ENCODE results near the gene ZNF768. TPM values are rescaled to one million over a fixed set of nuclear protein-coding genes. Genes with fewer than 3 reads are reported as not detected.
"Not testable (repeated sequence)": the region's sequence is repeated elsewhere in the genome, so short reads cannot be mapped to it uniquely, and the experiment has no call there.

The ZNF768 gene
- polyA plus RNA-seq, 3 donors = 48.0 to 66.6 (median 54.7) TPM

DNA sequence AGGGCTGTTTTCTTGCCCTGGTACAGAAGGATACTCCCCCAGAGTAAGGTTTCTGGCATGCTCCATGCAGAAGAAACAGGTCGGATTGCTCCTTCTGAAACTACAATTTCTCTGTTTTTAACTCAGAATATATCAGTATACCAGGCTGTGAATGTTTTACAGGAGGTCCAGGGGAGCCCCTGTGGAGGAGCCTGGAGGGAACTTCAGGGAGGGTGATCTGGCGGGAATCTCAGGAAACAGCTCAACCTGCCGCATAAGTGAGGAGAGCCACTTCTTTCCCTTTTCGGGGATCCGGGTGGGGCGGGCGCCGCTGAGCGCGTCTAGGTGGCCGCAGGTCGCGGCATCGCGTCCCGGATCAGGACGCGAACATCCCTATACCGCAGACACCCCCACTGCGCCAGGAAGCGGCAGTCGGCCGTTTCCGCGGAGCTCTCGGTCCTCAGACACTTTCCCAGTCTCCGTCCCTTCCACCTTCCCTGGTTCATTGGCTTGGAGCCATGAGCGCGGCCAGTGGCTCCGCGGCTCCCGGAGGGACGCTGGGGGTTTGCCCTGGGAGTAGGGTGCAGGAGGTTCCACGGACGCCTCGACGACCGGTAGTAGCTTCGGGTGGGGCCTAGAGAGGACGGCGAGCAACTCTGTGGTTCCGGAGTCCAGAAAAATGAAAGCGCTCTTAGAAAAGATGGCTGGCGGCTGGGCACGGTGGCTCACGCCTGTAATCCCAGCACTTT, 34.9 kb upstream of the ZNF768 start:
- DNase-seq (ENCODE audit: extremely low read depth in 1 of 11, low read depth in 9 of 11, low spot score in 4 of 11) = peak in 1 of 11 donors; percentile 28

DNA sequence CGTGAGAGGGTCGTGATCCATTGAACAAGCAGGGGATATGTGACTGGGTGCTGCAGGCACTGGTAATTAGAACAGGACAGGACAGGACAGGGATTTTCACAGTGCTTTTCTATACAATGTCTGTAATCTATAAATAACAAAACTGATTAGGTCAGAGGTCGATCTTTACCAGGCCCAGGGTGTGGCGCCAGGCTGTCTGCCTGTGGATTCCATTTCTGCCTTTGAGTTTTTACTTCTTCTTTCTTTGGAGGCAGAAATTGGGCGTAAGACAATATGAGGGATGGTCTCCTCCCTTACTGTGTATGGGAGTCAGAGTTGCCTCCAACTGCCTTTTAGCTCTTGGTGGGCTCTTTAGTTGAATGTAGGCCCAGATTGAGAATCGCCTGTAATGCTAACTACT, 33.3 kb upstream of the ZNF768 start:
- DNase-seq (ENCODE audit: extremely low read depth in 1 of 11, low read depth in 9 of 11, low spot score in 4 of 11) = no peak

DNA sequence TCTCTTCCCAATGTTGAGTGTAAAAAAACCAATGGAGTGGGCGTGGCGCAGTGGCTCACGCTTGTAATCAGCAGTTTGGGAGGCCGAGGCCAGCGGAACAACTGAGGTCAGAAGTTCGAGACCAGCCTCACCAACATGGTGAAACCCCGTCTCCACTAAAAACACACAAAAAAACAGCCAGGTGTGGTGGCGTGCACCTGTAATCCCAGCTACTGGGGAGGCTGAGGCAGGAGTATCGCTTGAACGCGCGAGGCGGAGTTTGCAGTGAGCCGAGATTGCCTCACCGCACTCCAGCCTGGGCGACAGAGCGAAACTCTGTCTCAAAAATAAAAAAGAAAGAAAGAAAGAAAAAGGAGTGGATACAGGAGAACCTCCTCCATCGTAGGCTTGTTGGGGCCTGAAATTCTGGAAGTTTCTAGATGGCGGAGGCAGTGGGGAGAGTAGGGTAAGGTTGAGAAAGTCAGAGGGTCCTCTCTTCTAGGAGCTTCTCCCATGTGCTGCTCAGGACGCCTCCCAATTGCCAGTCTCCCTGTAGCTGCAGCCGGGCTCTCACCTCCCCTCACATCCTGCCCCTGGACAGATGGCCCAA, 32.5 kb upstream of the ZNF768 start:
- no peak for DNase-seq (ENCODE audit: extremely low read depth in 1 of 11, low read depth in 9 of 11, low spot score in 4 of 11)

DNA sequence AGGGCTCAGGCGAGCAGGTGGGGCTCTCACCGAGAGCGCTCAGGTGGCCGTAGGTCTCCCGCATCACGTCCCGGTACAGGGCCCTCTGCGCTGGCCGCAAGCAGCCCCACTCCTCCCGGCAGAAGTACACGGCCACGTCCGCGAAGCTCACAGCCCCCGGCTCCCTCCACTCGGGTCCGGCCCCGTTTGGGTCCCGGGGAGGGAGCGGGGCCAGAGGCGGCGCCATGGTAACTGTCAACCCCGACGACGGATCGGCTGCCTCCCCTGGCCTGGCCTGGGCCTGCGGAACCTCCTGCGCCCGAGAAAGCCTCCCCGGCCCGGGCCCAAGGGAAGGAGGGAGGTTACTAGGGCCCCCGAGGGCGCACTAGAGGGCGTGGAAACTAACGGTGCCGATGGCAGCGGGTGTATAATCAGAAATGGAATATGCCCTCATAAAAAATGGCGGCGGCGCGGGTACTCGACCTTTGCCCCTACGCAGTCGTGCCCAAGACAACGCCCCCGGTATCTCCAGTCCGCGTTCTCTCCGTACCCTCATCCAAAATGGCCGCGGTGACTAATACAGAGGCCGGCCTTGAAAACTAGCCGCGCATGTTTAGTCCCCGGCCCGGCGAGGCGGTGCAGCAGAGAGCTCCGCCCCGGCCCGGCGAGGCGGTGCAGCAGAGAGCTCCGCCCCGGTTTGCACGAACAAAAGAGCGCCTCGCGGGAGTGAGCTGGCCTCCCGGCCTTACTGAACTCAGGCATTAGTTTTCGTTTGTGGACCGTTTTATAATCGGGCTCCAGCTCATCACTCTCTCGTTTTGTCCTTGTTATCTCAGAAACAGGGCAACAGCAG, 31.8 kb upstream of the ZNF768 start, which contains the start of gene ZNF764:
Gene ZNF764 (minus strand): TSS at position 418 of the 832 bp plus-strand sequence. CDS start 192 bp downstream, at position 226.
- peak; percentile 80 to 98 (median 94) for DNase-seq (ENCODE audit: extremely low read depth in 1 of 11, low read depth in 9 of 11, low spot score in 4 of 11)

DNA sequence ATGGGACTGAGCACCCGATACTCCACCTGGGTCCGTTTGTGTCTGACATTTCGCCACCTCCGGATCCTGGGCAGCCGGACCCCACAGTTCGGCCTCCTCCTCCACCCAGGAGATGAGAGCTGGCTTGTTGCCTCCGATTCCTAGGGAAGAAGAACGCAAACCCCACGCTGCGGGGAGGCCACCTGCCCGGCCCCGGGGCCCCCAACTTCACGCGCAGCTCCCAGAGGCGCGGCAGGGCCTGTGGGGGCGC, 31.3 kb upstream of the ZNF768 start:
- no peak for DNase-seq (ENCODE audit: extremely low read depth in 1 of 11, low read depth in 9 of 11, low spot score in 4 of 11)

DNA sequence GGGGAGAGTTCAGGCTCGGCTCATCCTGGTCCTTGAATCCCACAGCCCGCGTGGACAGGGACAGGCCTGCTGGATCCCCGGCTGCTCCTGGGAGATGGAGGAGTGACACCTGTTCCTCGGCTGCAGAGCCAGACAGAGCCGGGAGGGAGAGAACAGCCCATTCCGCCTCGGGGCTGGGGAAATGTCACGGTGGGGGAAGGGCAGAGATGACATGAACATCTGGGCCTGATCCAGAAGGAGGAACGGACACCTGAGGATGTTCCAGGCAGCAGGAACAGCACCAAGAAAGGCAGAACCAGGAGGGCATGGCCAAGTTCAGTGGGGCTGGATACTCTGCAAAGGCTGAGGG, 29.7 kb upstream of the ZNF768 start:
- DNase-seq (ENCODE audit: extremely low read depth in 1 of 11, low read depth in 9 of 11, low spot score in 4 of 11) = no peak

DNA sequence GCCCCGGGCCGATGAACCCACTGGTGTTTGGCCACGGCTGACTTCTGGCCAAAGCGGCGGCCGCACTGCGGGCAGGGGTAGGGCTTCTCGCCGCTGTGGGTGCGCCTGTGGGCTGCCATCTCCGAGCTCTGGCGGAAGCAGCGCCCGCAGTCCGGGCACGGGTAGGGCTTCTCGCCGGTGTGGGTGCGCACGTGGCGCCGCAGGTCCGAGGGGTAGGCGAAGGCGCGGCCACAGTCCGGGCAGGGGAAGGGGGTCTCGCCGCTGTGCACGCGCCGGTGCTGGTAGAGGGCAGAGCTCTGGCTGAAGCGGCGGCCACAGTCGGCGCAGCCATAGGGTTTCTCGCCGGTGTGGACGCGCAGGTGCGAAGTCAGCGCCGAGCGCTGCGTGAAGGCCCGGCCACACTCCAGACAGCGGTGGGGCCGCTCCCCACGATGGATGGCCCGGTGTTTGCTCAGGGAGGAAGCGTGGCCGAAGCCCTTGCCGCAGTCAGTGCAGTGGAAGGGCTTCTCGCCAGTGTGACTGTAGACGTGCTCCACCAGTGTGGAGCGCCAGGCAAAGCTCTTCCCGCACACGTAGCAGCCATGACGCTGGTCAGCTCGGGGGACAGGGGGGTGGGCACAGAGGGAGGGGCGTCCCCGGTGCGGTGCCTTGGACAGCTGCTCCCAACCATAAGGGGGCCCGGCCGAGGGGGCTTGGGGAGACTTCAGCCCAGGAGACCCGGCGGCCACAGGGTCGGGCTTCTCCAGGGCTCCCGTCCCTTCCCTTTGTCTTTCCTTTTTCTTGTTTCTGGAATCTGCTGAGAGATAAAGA, 29.2 kb upstream of the ZNF768 start:
- no peak for DNase-seq (ENCODE audit: extremely low read depth in 1 of 11, low read depth in 9 of 11, low spot score in 4 of 11)

DNA sequence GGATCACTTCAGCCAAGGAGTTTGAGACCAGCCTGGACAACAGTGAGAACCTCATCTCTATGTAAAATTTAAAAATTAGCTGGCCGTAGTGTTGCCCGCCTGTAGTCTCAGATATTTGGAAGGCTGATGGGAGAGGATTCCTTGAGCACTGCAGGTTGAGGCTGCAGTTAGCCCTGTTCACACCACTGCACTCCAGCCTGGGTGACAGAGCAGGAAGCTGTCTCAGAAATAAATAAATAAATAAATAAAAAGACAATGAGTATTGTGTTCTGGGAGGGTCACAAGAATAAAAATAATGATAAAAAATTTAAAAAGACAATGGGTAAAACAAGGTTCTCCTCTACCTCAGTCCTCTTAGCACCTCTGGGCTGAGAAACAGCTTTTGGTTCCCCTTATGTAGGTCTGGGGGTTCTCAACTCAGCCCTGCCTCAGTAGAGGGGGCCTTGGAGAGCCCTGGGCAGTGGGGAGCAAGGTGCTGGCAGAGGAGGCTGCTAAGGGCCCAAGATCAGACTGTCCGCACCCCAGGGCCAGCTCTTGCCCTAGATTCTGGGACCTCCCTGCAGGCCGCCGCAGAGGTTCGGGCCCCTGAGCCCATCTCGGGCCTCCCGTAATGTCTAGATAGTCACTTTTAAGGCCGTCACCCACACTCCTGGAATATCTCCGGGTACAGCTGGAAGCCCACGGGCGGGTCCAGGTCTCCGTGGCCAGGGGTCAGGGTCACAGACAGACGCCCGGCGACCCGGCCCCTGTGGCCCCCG, 28.4 kb upstream of the ZNF768 start:
- DNase-seq (ENCODE audit: extremely low read depth in 1 of 11, low read depth in 9 of 11, low spot score in 4 of 11) = no peak

DNA sequence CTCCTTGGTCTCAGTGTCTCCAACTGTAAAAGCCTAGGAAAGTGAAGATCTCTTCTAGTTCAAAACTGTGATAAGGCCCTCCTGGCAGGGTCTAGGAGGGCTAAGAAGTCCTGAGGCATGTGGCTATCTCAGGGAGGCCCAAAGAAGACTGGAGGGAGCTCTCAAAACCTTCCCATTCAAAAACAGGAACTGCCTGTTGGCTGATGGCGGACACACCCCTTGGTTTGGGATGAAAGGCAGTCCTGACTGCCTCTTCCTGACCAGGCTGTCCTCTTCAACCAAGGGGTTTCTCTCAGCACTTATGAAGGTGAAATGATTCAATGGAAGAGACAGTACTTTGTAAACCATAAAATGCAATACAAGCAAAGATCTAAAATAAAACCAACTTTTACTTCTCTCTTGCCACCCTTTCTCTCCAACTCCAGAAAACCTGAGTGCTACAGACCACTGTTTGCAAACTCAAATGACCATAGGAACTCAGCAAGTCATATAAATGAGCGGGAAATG, 27.1 kb upstream of the ZNF768 start:
- DNase-seq (ENCODE audit: extremely low read depth in 1 of 11, low read depth in 9 of 11, low spot score in 4 of 11) = no peak

DNA sequence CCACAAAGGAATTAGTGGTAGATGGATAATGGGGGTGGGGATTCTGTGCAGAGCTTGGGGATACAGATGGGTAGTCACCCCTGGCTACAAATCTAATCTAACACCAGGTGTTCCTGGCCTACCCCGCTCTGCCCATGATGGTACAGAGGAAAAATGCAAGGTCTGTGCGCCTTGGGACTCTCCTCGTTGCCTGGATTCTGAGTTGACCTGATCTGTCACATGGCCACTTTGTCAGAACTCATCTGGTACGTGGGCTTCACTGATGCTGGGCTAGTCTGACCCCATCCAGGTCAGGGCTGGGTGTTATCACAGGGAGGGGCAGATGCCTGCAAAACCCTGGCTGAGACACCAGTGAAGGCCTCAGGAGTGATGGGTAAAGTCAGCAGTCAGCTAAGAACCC, 26.6 kb upstream of the ZNF768 start:
- no peak for DNase-seq (ENCODE audit: extremely low read depth in 1 of 11, low read depth in 9 of 11, low spot score in 4 of 11)

DNA sequence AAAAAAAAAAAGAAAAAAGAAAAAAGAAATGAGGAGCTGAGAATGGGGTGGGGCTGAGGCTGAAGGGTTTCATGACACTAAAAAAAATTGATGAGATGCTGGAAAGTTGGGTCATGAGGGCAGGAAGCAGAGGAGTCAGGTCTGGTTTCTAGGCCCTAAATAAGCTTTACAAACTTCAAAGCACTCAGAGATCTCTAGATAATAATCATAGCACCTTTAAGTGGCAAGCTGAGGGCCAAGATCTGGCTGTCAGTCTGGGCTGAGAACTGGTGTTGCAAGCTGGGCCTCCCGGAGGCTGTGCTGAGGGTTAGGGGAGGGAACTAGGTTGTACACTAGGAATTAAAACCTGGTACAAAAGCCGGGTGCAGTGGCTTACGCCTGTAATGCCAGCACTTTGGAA, 25.4 kb upstream of the ZNF768 start:
- DNase-seq (ENCODE audit: extremely low read depth in 1 of 11, low read depth in 9 of 11, low spot score in 4 of 11) = no peak

DNA sequence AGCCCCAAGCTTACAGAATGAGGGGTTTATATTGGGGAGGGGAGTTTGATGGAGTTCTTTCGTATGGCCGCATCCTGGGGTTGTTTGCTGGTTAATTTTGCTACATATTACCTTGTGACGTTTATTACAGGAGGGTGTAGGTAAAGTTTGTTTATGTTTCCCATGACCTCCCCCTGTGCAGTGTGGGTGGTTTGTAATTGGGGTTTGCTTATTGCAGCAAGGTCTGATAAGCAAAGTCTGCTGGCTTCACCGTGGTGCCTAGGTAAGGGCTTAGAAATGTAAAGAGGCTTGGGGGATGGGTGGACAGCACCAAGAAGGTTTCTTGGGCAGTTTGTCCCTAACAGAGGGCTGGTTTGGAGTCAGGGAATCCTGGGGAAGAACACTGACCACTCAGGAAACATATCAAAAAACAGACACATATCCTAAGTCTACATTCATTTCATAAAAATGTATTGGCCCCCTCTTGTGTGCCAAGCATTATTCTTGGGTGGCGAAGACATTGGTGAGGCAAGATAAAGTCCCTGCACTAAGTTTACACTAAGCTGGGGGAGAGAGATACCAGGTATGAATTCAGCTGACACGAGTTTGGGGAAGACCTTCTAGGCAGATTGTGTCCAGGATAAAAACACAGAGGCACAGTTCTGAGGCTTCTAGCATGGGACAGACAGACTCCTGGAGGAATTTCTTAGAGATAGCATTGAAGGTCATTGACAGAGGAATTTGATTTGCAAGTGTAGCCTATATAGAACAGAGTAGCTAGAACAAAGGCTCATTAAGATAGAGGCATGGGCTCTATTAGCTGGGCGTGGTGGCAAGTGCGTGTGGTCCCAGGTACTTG, 22.3 kb upstream of the ZNF768 start:
- no peak for DNase-seq (ENCODE audit: extremely low read depth in 1 of 11, low read depth in 9 of 11, low spot score in 4 of 11)

DNA sequence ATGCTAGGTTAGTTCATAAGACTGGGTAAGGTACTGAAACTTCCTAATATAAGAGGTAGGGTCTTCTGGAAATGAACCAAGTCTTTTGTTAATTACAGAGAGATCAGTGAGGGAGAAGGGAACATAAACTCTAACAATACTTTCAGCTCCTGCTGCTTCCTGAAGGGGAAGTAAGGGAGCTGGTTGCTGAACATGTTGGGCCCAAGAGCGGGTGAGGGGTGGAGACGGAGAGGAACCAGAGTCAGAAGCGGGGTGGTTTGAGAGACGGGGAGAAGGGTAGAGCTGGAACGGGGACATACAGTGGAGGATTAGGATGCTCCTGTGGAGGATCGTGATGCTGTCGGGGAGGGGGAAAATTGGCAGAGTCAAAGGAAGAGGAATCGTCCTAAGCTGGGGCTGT, 19.7 kb upstream of the ZNF768 start:
- DNase-seq (ENCODE audit: extremely low read depth in 1 of 11, low read depth in 9 of 11, low spot score in 4 of 11) = no peak

DNA sequence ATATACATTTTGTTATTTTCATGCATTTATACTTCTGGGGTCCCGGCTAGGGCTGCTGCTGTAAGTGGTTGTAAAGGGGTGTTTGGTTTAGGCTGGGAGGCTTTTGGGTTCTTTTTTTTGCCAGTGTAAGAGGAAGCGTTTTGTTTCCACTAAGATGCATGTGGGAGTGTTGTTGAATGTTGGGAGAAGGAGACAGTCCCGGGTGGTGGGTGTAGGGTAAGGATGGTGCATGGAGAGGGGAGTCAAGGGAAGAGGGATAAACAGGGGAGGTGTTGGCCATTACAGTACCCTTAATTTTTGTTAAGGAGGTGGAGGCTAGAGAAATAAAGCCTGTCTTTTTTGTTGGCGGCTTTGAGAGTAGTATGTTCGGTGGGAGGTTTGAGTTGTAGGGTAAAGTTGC, 16.7 kb upstream of the ZNF768 start:
- DNase-seq (ENCODE audit: extremely low read depth in 1 of 11, low read depth in 9 of 11, low spot score in 4 of 11) = no peak

DNA sequence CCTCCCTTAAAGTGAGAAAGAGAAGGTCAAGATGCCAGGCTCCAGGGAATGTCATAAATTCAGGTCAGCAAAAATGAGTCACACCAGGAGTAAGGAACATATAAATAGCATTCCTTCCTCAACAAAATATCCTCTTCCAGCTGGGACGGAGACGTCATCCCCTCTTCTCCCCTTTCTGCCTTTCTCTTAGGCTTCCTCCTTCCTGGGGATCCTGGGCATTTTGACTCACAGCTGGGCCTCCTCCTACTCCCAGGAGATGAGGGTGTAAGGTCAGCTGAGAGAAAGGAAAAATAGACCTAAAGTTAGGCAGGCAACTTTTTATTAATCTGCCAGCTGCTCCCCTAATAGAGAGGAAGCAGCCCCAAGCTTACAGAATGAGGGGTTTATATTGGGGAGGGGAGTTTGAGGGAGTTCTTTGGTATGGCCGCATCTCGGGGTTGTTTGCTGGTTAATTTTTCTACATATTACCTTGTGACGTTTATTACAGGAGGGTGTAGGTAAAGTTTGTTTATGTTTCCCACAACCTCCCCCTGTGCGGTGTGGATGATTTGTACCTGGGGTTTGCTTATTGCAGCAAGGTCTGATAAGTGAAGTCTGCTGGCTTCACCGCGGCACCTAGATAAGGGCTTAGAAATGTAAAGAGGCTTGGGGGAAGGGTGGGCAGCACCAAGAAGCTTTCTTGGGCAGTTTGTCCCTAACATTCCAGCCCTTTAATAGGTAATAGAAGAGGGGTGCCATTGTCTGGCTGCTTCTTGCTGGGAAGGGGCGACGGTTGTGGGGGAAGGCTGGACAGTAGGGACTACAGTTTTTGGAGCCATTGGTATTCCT, 15.3 kb upstream of the ZNF768 start:
- no peak for DNase-seq (ENCODE audit: extremely low read depth in 1 of 11, low read depth in 9 of 11, low spot score in 4 of 11)

DNA sequence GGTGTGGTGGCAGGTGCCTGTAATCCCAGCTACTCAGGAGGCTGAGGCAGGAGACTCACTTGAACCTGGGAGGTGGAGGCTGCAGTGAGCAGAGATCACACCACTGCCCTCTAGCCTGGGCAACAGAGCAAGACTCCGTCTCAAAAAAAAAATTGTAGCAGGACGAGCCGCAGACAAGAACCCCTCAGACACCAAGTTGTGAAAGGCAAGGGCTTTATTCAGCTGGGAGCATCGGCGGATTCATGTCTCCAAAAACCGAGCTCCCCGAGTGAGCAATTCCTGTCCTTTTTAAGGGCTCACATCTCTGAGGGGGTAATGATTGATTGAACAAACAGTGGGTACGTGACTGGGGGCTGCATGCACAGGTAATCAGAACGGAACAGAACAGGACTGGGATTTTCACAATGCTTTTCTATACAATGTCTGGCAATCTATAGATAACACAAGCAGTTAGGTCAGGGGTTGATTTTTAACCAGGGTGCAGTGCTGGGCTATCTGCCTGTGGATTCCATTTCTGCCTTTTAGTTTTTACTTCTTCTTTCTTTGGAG, 14.6 kb upstream of the ZNF768 start:
- not testable (repeated sequence) for DNase-seq (ENCODE audit: extremely low read depth in 1 of 11, low read depth in 9 of 11, low spot score in 4 of 11)

Data from renal cortex interstitium (tissue), 11 donors.